ENCODE data around the gene TMEM31.
A peak's percentile ranks its signal among the peaks of the same experiment; 100 is the strongest.
"Not testable (repeated sequence)": the region's sequence is repeated elsewhere in the genome, so short reads cannot be mapped to it uniquely, and the experiment has no call there.

The TMEM31 gene

DNA sequence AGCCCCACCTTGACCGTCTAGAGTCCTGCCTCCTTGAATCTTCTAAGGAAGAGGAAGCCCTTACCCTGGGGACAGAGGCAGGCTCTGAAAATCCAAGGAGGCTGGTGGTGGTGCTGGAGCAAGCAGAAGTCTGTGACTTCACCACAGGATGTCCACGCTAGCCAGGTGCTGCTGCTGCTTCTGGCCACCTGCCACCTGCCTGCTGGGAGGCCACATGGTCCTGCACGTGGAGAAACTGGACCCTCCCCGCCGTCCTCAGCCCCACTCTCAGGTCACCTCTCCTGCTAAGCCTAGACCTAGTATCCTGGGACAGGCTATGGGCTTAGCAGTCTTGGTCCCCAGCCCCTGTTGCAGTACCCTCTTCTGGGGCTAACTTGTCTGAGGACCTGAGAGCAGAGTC lies 15.8 kb downstream of the TMEM31 start:
- peak in 1 of 14 donors; percentile 40 for DNase-seq

DNA sequence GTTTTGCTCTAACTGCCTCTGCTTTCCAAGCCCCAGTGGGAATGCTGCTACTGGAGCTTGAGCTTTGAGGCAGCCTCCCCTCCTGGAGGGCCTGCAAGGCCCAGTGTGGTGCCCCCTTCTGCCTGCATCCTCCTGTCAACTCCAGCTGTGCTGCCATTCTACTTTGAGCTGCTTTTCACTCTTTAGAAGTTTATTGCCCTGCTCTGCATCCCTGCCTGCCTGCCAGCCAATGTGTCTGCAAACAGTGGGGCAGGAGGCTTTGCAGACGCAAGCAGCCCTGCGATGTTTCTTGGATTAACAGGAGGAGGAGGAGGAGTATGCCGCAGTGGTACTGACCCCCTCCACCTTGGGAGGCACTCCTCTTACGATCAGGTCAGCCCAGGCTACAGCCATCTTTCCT lies 16.4 kb downstream of the TMEM31 start:
- DNase-seq = no peak

DNA sequence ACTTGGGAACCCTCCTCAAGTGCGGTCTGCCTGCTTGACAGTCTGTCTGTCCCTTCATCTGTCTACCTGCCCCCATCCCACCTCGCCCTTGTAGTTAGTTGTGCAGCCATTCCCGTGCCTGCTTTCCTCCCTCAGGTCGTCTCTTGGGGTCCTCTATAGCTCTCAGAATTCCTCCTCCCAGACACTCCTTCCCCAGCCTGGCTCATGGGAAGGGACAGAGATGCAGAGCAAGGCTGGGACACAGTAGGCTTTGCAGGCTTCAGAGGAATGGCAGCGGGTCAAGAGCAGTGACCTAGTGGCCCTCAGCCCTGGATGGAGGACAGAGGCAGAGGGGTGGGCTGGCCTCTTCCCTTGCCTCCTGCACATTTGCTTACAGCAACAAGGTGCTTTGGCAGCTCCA lies 18.3 kb downstream of the TMEM31 start:
- no peak for DNase-seq

DNA sequence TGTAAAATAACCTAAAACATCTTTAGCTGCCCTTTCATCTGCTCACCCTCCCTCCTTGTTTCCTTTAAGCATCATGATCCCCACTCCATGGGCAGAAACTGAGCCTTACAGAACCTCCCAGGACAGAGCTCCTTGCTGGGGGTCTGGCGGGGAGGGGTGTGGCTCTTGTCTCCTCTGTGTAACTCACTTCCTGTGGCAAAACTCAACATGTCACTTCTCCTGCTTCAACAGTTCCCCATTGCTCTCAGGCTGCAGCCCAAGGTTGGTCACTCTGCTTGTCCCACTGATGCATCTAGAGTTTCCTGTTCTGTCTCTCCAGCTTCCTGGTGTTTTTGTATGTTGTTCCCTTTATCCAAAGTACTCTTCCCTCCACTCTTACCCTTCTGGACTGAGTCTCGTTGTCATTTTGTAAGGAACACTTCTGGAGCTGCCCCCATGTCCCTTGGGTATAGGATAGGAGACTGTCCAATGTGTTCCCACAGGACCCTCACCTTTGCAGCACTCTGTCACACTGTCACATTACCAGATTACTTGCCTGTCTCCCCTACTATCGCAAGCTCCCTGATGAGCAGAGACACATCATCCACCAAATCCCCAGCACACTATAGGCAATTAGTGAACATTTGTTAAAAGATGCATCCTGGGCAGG lies 19.6 kb downstream of the TMEM31 start:
- no peak for DNase-seq

DNA sequence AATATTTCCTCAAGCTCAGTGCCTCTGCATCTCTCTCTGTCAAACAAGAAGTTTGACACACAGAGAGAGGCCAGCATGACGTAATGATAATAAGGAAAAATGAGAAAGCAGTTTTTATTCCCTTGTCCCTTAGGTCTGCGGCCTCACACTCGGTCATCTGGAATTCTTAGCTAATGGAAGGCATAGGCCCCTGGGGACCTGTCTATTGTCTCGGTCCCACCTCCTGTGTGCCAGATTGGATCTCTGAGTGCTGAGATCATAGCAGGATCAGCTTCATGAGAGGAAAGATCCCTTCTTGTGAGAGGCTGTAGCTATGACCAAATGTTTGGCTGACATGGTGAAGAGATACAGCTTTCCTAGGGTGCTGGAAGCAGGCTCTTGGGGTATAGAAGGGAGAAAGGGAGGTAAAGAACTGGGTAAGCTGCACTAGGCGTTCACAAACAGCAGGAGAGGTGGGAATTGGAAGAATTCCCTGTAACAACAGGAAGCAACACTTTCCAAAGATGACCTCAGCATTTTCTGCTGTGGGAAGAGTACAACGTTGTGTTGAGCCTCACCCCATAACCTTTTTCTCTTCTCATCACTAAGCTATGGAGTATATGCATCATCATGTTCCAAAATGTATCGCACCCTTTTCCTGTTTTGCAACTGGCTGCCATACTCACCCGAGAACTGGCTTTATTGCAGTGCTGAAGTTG lies 20.2 kb downstream of the TMEM31 start:
- DNase-seq = peak in 1 of 14 donors; percentile 29

DNA sequence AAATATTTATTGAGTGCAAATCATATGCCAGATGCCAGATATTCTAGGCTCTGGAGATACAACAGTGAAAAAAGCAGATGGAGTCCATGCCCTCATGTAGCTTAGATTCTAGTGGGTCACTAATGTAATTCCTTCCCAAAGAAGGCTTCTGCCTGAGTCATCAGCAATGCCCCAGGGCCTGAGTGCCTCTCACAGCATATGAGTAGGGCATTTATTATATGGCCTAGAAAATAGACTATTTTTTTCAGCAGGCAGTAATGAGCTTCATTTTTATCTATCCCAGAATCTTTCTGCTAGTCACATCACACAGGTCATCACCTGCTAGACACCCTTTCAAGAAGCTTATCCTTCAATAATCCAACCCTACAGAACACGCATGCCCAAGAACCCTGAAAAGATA lies 22.3 kb downstream of the TMEM31 start:
- no peak for DNase-seq

DNA sequence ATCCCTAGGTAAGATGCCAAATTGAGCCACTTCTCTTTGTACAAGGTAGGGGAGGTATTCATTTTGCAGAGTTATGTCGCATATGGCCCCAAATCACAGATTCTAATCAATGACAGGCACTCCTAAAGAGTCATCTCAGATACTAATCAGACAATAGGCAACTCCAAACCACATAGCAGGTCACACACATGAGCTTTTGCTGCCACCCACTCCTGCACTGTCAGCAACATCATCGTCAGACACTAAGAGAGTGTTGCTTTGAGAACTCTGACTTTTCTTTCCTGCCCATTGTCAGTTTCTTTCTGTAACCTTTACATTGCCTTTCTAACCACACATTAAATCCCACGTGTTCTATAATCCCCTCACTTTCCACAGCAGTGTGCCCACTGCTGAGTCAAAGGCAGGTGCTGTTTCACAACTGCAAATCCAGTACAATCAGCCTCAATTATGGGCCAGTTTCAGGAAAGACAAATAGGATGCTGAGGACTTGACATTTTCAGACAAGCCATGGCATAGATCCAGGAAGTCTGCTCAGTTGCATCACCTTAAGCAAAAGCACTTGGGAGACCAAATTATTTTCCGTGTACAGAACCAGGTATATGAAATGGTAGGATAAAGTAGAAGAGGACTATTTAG lies 23.5 kb downstream of the TMEM31 start:
- no peak for DNase-seq

DNA sequence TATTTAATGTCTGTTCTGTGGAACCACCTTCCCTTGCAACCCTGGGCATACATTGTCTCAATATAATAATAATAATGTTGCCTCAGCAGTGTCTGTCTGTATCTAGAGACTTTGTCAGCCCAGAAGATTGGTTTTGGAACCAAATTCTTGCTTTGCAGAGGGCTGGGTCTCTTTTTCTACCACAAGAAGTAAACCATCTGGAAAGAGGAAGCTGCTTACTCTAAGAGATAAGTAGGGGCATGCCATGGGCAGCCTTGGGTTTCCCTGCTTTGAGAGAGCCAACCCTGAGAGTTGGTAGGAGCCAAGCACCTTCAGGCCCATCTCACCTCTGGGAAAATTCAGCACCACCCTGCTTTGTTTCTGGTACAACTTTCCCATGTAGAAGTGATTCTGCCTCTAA lies 27.0 kb downstream of the TMEM31 start:
- DNase-seq = no peak

DNA sequence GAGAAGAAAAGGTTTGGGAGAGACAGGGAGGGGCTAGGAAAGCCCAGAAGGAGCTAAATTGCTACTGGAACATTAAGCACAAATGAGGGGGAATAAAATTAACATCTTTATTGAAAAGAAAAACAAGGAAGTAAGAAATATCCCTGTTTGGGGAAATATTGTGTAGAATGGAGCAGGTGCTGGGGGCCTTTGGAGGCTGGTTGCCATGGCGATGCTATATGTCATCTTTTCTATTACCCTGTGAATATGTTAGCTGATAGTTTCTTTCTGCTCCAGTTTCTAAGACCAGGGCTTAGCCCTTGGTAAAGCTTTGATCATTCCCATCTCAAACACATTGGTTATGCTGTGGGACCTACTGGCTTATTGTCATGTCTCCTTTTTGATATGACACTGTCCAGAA lies 28.7 kb downstream of the TMEM31 start:
- no peak for DNase-seq

DNA sequence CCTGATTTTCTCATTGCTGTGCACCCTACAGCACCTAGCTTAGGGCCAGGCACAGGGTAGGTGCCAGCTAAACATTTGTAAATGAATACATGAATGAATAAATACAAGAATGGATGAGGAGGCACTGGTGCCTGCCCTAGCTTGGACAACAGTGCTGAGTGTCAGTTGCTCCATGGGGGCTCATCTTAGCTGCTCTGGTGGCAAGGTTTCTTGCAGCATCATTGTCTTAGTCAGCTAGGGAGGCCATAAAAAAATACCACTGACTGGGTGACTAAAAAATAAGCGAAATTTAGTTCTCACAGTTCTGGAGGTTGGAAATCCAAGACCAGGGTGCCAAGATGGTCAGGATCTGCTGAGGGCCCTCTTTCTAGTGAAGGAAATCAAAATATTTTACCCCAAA lies 31.2 kb downstream of the TMEM31 start:
- DNase-seq = no peak

DNA sequence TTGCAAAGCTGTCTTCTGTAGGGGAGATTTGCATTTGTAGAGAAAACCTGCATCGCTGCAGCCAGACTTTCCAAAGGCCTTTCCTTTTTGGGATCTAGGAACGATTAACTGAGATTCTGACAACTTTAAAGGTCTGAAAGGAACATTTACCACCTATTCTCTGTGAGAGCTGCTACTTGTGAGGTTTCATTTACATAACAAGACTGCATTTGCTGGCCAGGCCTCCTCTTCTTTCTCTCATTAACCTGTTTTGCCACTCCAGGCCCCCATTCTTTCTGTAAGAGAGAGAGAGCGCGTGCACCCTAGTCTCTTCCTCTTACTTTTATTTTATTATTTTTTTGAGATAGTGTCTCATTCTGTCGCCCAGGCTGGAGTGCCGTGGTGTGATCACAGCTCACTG lies 31.6 kb downstream of the TMEM31 start:
- no peak for DNase-seq

DNA sequence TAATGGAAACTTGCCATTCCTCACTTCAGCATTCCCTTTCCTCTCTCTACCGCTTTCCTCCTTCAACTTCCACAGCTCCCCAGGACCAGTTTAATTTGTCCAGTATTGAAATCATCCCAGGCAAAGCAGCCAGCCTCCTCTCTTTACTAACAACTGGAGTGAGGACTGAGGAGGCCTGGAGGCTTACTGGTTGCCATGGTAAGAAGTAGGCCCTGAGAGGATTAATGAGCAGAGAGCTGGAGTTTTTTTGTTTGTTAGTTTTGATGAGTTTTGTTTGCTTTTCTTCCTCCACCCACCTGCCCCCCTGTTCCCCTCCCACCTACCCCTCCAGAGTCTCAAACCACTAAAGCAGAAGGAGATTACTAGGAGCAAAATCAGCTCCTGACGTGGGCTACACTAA lies 36.5 kb downstream of the TMEM31 start:
- DNase-seq = no peak

DNA sequence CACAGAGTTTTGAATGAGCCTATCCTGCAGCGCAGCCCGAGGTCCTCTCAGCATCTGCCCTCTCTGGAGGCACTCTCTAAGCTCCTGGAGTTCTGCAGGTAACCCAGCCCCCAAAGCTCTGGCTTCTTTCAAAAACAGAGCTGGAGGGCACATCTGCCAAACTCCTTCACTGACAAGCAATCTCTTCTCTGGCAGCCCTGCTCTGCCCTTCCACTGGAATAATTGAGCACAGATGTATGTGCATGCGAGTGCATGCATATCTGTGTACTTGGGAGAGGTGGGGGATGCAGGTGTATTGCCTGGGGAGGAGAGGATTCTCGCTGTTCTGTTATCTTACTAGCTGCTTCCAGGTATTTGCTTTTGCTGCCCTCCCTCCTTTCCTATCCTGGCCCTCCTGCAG lies 43.7 kb downstream of the TMEM31 start:
- no peak for DNase-seq

DNA sequence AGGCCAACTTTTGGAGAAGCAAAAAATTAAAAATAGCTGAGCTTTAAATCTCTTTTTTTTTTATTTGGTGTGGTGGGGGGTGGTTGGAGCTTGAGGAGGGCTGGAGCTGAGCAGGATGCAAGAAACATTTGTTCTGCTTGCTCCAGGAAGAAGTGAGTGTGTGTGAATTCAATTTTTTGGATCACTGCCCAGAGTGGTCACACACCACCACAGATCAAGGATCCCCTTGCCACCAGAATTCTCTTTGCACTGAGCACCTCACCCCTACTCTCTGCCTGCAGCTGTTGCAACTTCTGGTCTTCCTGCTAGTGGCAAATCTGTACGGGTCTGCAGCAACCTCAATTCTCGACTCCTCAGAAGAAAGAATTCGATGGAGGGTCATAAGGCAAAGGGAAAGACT lies 46.0 kb downstream of the TMEM31 start:
- DNase-seq = no peak

DNA sequence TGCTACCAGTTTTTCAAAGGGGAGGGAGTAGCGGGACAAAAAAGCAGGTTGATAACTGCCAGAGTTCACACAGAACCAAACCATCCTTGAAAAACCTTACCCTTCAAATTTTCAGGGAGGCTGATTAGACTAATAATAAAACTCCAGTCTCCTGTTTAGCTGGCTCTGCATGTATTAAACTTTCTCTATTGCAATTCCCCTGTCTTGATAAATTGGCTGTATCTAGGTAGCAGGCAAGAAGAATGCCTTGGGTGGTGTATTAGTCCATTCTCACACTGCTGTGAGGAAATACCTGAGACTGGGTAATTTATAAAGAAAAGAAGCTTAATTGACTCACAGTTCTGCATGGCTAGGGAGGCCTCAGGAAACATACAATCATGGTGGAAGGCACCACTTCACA lies 47.8 kb downstream of the TMEM31 start:
- DNase-seq = no peak

DNA sequence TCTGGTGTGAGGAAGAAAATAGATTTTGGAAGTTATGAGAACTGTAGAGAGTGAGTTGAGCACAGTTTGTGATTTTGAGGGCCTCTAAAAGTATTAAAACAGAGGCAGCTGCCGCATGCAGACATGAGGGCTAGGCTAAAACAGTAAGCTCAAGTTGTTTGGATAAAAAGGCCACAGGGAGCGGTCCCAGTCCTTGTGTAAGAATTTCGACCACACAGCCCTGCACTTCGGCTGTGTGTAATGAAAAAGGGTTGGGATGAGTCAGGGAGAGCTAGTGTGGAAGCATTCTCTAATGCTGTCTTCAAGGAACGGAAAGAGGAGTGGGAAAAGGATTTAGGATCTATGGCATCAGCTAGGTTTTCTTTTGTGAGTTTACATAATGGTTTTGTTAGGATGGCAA lies 52.8 kb downstream of the TMEM31 start:
- not testable (repeated sequence) for DNase-seq
